ENCODE data around the gene WSCD2. TPM values are rescaled to one million over a fixed set of nuclear protein-coding genes. Genes with fewer than 3 reads are reported as not detected.

WSCD2 gene
- polyA plus RNA-seq, 1 donor from 2014 or later = 5.8 TPM

GRCh38 chr12:108191086-108191485, 62.0 kb downstream of the WSCD2 start:
- Histone ChIP-seq H3K27ac (ENCODE audit: low read length) (no peak overlapping the region), H3K9me2 (ENCODE audit: insufficient read depth, low read length) (no peaks in the 10 kb centered on the region), H3K4me2 (ENCODE audit: low read length) (no peak overlapping the region), H3K79me2 (replicated peaks; ENCODE audit: insufficient read depth, low read length) (no peaks in the 10 kb centered on the region), H3K4me3 (ENCODE audit: low read length) (no peak overlapping the region), H3K9me3 (ENCODE audit: low read length) (no peaks in the 10 kb centered on the region), H3F3A (ENCODE audit: insufficient read depth, low read length, poor library complexity, severe bottlenecking) (no peaks in the 10 kb centered on the region), H3K9ac (ENCODE audit: low read length) (no peak overlapping the region), H3K36me3 (ENCODE audit: insufficient read depth, low read length) (no peaks in the 10 kb centered on the region), H3K27me3 (ENCODE audit: insufficient read depth, low read depth, low read length) (no peaks in the 10 kb centered on the region), H2AFZ (ENCODE audit: low read depth, low read length) (no peak overlapping the region), H4K20me1 (ENCODE audit: insufficient read depth) (no peaks in the 10 kb centered on the region)
- no peak for TF ChIP-seq REST (IDR thresholded peaks at IDR 0.05; ENCODE audit: borderline replicate concordance)
- no peak for TF ChIP-seq MXI1 (conservative IDR thresholded peaks at IDR 0.05; ENCODE audit: poor library complexity, severe bottlenecking)
- no peak for TF ChIP-seq CTCF (IDR thresholded peaks at IDR 0.05; ENCODE audit: poor library complexity, severe bottlenecking)
- no peak for TF ChIP-seq RAD21 (conservative IDR thresholded peaks at IDR 0.05)
- no peak for TF ChIP-seq SMC3 (conservative IDR thresholded peaks at IDR 0.05; ENCODE audit: poor library complexity)
- TF ChIP-seq POLR2AphosphoS5 (IDR thresholded peaks at IDR 0.05) = no peak
- TF ChIP-seq TAF1 (IDR thresholded peaks at IDR 0.05; ENCODE audit: low read depth) = no peak
- no peak for TF ChIP-seq EP300 (conservative IDR thresholded peaks at IDR 0.05; ENCODE audit: poor library complexity, severe bottlenecking)
- TF ChIP-seq EZH2 (IDR thresholded peaks at IDR 0.05; ENCODE audit: borderline replicate concordance, insufficient read depth, low read length, poor library complexity, severe bottlenecking) = no peak

- H3F3A ChIP-seq (ENCODE audit: insufficient read depth, low read length, poor library complexity, severe bottlenecking) = no peaks in the 10 kb centered on the region
- H3K27ac ChIP-seq (ENCODE audit: low read length) = no peak overlapping the region
- no peak overlapping the region for H2AFZ ChIP-seq (ENCODE audit: low read depth, low read length)
- H3K9me3 ChIP-seq (ENCODE audit: low read length) = no peaks in the 10 kb centered on the region
- no peak overlapping the region for H3K4me3 ChIP-seq (ENCODE audit: low read length)
- no peaks in the 10 kb centered on the region for H3K36me3 ChIP-seq (ENCODE audit: insufficient read depth, low read length)
- no peak overlapping the region for H3K4me2 ChIP-seq (ENCODE audit: low read length)
- no peaks in the 10 kb centered on the region for H3K27me3 ChIP-seq (ENCODE audit: insufficient read depth, low read depth, low read length)
- TF ChIP-seq SMC3 (conservative IDR thresholded peaks at IDR 0.05; ENCODE audit: poor library complexity) (no peak), POLR2AphosphoS5 (IDR thresholded peaks at IDR 0.05) (no peak), RAD21 (conservative IDR thresholded peaks at IDR 0.05) (no peak), REST (IDR thresholded peaks at IDR 0.05; ENCODE audit: borderline replicate concordance) (no peak), CTCF (IDR thresholded peaks at IDR 0.05; ENCODE audit: poor library complexity, severe bottlenecking) (no peak), TAF1 (IDR thresholded peaks at IDR 0.05; ENCODE audit: low read depth) (no peak), EZH2 (IDR thresholded peaks at IDR 0.05; ENCODE audit: borderline replicate concordance, insufficient read depth, low read length, poor library complexity, severe bottlenecking) (no peak), EP300 (conservative IDR thresholded peaks at IDR 0.05; ENCODE audit: poor library complexity, severe bottlenecking) (no peak), MXI1 (conservative IDR thresholded peaks at IDR 0.05; ENCODE audit: poor library complexity, severe bottlenecking) (no peak)
- no peak overlapping the region for H3K9ac ChIP-seq (ENCODE audit: low read length)
- no peaks in the 10 kb centered on the region for H4K20me1 ChIP-seq (ENCODE audit: insufficient read depth)
- no peaks in the 10 kb centered on the region for H3K79me2 ChIP-seq (replicated peaks; ENCODE audit: insufficient read depth, low read length)
- H3K9me2 ChIP-seq (ENCODE audit: insufficient read depth, low read length) = no peaks in the 10 kb centered on the region
These were observed 62.9 kb downstream of the WSCD2 start for GRCh38 chr12:108191938-108192337.

Measured in neural cell (in vitro differentiated cells).